Osteocyte (in vitro differentiated cells): ENCODE data around the gene RAC3. TPM values are rescaled to one million over a fixed set of nuclear protein-coding genes. Genes with fewer than 3 reads are reported as not detected.
A peak's percentile ranks its signal among the peaks of the same experiment; 100 is the strongest.

ENCODE experiments used
- DNase-seq: peaks from one replicate; pipeline ENCODE4 v3.0.0; 2021; ENCODE audit warnings: mixed read lengths; ENCODE audit not compliant: unreplicated experiment; ENCODE audit errors: extremely low spot score
- H3K27ac Mint-ChIP-seq: one replicate; pipeline ENCODE4 v1.8.0; 2021; ENCODE audit warnings: mild to moderate bottlenecking, mixed read lengths; ENCODE audit not compliant: unreplicated experiment
- H3K27me3 Mint-ChIP-seq: one replicate; pipeline ENCODE4 v1.8.0; 2021; ENCODE audit warnings: mixed read lengths; ENCODE audit not compliant: unreplicated experiment
- H3K36me3 Mint-ChIP-seq: one replicate; pipeline ENCODE4 v1.8.0; 2021; ENCODE audit warnings: mixed read lengths; ENCODE audit not compliant: unreplicated experiment
- H3K4me1 Mint-ChIP-seq: one replicate; pipeline ENCODE4 v1.8.0; 2021; ENCODE audit warnings: mixed read lengths; ENCODE audit not compliant: unreplicated experiment
- H3K4me3 Mint-ChIP-seq: one replicate; pipeline ENCODE4 v1.8.0; 2021; ENCODE audit warnings: mild to moderate bottlenecking, moderate library complexity, mixed read lengths; ENCODE audit not compliant: unreplicated experiment
- H3K9me3 Mint-ChIP-seq: one replicate; pipeline ENCODE4 v1.8.0; 2021; ENCODE audit warnings: mixed read lengths; ENCODE audit not compliant: unreplicated experiment
- CTCF ChIP-seq: fragments of 200-600 bp; sonication (generic); IDR thresholded peaks from 2 replicates; pipeline ENCODE4 v1.5.0; 2021; ENCODE audit warnings: antibody characterized with exemption, mild to moderate bottlenecking, moderate library complexity
- total RNA-seq: library from RNA; stranded (reverse); gene quantifications from 2 replicates; pipeline ENCODE4 v1.2.1, GENCODE V29; 2021

RAC3 gene
- total RNA-seq, 1 donor from 2014 or later = 19.4 TPM

DNA sequence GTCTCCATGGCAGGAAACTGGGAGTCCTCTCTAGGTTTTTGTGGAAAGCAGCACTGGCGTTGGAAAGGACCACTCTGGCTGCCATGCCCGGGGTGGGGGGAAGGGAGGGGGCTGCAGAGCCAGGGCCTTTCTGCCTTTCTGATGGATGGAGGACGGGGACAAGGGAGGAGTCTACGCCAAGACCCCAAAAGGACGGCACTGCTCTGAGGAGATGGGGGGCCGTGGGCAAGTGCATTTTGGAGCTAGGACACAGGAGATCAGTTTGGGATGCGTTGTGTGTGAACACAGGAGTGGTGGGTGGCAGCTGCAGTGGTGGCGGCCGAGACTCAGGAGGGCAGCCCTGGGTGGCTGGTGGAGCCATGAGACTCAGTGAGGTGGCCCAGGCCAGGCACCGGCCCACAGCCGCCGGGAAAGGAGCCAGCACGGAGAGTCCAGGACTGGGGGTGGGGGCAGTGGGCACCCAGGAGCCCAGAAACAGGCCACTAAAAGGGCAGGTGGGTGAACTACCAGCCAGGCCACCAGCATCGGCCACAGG lies 10.8 kb upstream of the RAC3 start:
- Mint-ChIP-seq H3K27ac (no peak overlapping the region), H3K4me1 (peaks cover 22% of the 10 kb centered on the region), H3K36me3 (peaks cover 5% of the 10 kb centered on the region), H3K4me3 (no peak overlapping the region), H3K27me3 (no peaks in the 10 kb centered on the region), H3K9me3 (no peaks in the 10 kb centered on the region)
- DNase-seq = no peak
- no peak for TF ChIP-seq CTCF

DNA sequence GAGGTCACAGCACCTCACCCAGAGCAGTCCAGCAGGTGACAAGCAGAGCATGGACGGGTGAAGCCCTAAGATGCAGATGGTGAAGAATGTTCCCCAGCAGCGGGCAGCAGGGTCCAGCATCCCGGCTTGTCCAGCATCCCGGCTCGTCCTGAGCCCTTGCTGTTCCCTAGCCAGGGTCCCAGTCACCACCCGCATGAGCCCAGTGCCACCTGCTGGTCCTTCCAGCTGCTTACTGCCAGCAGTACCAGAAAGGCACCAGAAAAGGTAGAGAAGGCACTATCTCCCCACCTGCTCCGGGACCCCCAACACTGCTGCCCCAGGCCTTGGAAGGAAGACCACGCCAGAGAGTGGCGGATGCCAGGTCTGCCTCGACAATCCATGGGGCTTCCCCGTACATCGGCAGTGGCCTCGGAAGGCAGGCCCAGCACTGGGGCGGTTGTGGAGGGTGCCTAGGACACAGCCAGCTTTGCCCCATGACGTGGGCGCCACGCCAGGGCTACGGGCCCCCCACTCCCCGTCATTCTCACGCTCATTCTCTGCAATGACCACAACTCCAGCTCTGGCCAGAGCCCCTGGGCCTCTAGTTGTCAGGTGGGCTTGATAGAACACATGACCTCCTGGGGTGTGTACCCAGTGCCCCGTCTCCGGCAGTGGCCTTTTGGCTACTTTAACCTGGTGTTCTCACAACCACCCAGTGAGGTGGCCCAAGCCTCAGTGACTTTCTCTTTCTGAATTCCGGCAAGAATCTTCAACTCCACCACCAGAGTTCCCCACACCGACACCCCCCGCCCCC lies 10.2 kb upstream of the RAC3 start:
- Mint-ChIP-seq H3K27ac (peak overlapping the region; percentile 59), H3K36me3 (peaks cover 5% of the 10 kb centered on the region), H3K9me3 (no peaks in the 10 kb centered on the region), H3K4me3 (peak overlapping the region; percentile 77), H3K4me1 (peaks cover 22% of the 10 kb centered on the region), H3K27me3 (no peaks in the 10 kb centered on the region)
- DNase-seq = no peak
- TF ChIP-seq CTCF = peak; percentile 73

GRCh38 chr17:82021900-82022309 lies 9.6 kb upstream of the RAC3 start:
- Mint-ChIP-seq H3K27ac (peak overlapping the region; percentile 59), H3K27me3 (no peaks in the 10 kb centered on the region), H3K4me1 (peaks cover 22% of the 10 kb centered on the region)

DNA sequence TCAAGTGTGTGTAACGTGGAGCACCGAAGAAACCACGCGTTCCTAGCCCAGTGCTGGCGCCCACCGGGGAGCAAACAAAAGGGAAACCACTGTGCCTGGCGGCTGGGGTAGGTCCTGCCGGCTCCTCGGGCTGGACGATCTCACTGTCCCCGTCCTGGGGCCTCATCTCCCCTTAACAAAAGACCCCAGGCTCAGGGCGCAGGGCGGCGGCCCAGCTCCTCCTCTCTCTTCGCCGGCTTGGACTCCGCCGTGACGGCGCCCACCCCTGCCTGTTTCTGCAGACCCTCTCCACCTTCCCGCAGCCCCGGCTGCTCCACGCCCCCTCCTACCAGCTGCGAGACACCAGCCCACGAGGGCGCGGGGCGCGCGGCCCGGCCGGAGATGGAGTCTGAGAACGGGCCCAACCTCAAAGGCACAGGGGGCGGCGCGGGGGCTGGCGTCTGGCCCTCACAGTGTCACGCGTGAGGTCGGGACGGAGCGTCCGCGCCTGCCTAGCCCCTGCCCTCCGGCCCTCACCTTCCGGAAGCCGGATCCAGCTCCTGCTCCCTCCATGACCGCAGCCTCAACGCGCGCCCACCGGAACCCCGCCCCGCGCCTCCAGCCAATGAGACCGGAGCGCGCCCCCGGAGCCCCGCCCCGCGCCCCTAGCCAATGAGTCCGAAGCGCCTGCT lies 9.0 kb upstream of the RAC3 start, which contains the start of gene CENPX:
CENPX (minus strand) TSS at position 569 of the 671 bp plus-strand sequence; CDS start at position 552, 17 bp downstream.
- Mint-ChIP-seq H3K4me3 (peak within 1 kb of the TSS; percentile 77), H3K9me3 (no peaks in the 10 kb centered on the region), H3K4me1 (peaks cover 22% of the 10 kb centered on the region), H3K36me3 (peaks cover 3% of the 10 kb centered on the region), H3K27ac (peak within 1 kb of the TSS; percentile 59), H3K27me3 (no peaks in the 10 kb centered on the region)
- no peak for DNase-seq
- no peak for TF ChIP-seq CTCF

More at GRCh38 chr17:82021900-82022309, 9.6 kb upstream of the RAC3 start:
- TF ChIP-seq CTCF = no peak
- Mint-ChIP-seq H3K4me3 (peak overlapping the region; percentile 77), H3K36me3 (peaks cover 5% of the 10 kb centered on the region), H3K9me3 (no peaks in the 10 kb centered on the region)
- no peak for DNase-seq

DNA sequence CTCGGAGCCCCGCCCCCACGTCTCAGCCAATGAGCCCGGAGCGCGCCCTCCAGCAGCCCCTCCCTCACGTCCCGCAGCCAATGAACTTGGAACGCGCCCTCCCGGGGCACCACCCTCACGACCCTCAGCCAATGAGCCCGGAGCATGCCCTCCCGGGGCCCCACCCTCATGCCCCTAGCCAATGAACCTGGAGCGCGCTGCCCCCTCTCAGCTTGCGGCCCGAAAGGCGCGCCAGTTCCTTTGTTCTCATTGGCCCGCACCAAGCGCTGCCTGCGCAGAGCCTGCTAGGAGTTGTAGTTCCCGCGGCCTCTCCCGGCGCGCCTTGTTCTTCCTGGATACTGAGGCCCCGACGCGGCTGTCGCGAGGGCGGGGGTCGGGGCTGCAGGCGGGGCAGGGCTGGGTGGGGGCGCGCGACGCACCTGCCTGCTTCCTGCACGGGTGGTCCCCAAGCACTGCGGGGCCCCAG lies 8.5 kb upstream of the RAC3 start, which contains the start of gene LRRC45:
LRRC45 (plus strand) TSS at position 325 of the 466 bp plus-strand sequence. CDS start 339 bp downstream, outside the sequence.
- peak within 1 kb of the TSS; percentile 59 for H3K27ac Mint-ChIP-seq
- peak; percentile 100 for DNase-seq
- peaks cover 3% of the 10 kb centered on the region for H3K36me3 Mint-ChIP-seq
- H3K4me3 Mint-ChIP-seq = peak within 1 kb of the TSS; percentile 77
- no peak for TF ChIP-seq CTCF
- peaks cover 22% of the 10 kb centered on the region for H3K4me1 Mint-ChIP-seq
- no peaks in the 10 kb centered on the region for H3K27me3 Mint-ChIP-seq
- no peaks in the 10 kb centered on the region for H3K9me3 Mint-ChIP-seq
